ENCODE measurements around the gene NPC1. TPM values are rescaled to one million over a fixed set of nuclear protein-coding genes. Genes with fewer than 3 reads are reported as not detected.

The NPC1 gene
- total RNA-seq, result 60.1 and 60.4 TPM in 2 replicates

DNA sequence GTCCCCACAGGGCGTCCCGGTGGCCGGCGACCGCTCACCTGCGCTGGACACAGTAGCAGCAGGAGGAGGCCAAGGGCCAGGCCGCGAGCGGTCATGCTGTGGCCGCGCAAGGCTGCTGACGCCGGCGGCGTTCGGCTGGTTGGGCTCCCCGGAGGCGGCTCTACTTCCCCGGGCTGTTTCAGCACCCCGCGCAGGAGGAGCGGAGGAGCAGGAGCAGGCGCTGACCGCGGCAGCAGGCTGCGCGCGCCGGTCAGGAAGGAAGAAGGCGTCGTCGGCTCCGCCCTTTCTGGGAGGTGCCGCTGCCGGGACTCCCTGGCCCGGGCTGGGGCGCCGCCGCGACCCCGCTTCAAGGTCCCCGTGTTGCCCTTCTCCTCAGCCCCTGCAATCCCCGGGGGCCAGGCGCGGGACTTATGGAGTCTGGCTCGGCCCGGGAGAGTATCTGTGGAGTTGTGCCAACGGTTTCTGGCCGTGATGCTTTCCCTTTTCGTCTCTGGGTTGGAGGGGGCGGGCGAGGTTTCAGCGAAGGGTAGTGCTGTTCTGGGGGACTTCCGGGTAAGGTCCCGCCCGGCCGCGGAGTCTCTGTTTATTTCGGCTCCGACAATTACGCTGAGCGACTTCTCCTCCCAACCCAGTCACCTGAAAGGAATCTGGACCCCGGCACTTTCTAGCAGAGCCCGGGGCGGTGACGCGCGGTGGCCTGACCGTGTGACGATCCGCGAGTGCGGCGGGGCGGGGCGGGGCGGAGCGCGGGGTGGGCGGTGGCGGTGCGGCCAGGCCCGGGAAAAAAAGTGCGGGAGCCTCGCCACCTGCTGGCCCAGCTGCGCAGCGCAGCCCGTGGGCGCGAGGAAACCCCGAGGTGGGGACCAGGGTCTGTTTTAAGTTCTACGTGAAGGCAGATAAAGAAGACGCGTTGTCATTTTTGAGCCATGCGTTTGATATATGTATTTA, at the start of gene NPC1:
Gene NPC1, minus strand, starts transcription at position 258 of the 948 bp plus-strand sequence. Its CDS starts 163 bp downstream, at position 95.

DNA sequence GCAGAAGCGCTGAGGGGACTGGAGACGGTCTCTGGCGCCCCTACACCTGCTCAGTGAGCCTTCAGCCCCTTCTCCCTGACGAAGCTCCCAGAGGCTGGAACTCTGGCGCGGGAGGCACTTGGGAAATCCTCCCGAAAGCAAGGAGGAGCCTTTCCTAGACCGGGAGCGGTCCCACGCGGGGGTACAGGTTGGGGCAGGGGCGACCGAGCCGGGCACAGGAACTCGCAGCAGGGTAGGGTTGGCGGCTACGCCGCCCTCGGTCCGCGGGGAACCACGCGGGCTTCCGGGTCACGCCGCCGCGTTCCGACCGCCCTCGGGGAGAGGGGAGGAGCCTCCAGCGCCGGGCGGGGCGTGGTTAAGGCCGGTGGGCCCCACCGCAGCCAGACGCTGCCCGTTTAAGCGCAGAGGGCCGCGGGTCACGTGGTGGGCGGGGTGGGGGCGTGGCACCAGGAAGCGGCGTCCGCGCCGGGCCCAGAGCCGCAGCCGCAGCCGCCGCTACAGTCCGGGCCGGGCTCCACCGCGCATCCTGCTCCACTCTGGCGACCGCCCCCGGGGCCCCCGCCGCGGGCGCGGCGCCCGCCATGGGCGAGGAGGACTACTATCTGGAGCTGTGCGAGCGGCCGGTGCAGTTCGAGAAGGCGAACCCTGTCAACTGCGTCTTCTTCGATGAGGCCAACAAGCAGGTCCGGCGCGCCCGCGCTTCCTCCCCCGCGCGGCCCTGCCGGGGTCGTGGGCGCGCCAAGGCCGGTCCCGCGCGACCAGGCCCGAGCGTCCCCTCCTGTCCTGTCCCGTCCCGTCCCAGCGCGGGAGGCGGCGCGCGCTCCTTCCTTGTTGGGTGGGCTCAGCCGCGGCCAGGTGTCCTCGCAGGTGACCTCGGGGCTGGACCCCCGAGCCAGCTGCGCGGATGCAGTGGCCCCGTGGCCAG, 83.0 kb downstream of the NPC1 start, which contains the start of gene RMC1:
Gene RMC1, plus strand, starts transcription at position 474 of the 925 bp plus-strand sequence. Its CDS starts 108 bp downstream, at position 582.

Small RNA genes lying within 50 kb of the gene (small RNA-seq; reads per million reads assigned to genes)
- gene AC026634.1 (not detected), gene RF00019 (not detected)

Other genes starting within 250 kb of the NPC1 start
- gene RIOK3, start 133.2 kb downstream of the NPC1 start, total RNA-seq, result 74.3 and 85.0 TPM in 2 replicates
- 27.9 and 32.8 TPM in 2 replicates for gene RMC1, start 83.0 kb downstream of the NPC1 start, total RNA-seq
- 9.1 and 9.6 TPM in 2 replicates for gene ANKRD29, start 76.4 kb upstream of the NPC1 start, total RNA-seq
- 4.9 and 5.1 TPM in 2 replicates for gene LAMA3, start 102.9 kb upstream of the NPC1 start, total RNA-seq